BE2C (cell line): ENCODE results near the gene C1QB. TPM values are rescaled to one million over a fixed set of nuclear protein-coding genes. Genes with fewer than 3 reads are reported as not detected.

Experiments used
- DNase-seq: peaks from one replicate; pipeline ENCODE4 v3.0.0-alpha.2; 2020
- H3K27me3 ChIP-seq: fragments of 250-450 bp; sonication (Bioruptor Pico); 2 replicates; pipeline ENCODE4 v1.5.1; 2020; ENCODE audit warnings: mild to moderate bottlenecking
- H3K36me3 ChIP-seq: fragments of 250-450 bp; sonication (Bioruptor Pico); 2 replicates; pipeline ENCODE4 v1.5.1; 2020; ENCODE audit warnings: mild to moderate bottlenecking
- H3K4me1 ChIP-seq: fragments of 250-450 bp; sonication (Bioruptor Pico); 2 replicates; pipeline ENCODE4 v1.5.1; 2020
- H3K4me3 ChIP-seq: 2 replicates; pipeline ENCODE4 v1.5.1; 2011; ENCODE audit warnings: low read depth, low read length
- H3K9me3 ChIP-seq: fragments of 250-450 bp; sonication (Bioruptor Pico); 2 replicates; pipeline ENCODE4 v1.5.1; 2020
- CTCF ChIP-seq: IDR thresholded peaks from 2 replicates; pipeline ENCODE4 v1.5.1; 2012; ENCODE audit warnings: mild to moderate bottlenecking, low read depth, low read length
- polyA plus RNA-seq: library from polyadenylated mRNA; unstranded; fragments of >200 nt; gene quantifications from one replicate; pipeline ENCODE4 v1.2.1, GENCODE V29; 2012; ENCODE audit warnings: low read depth, missing spikeins; ENCODE audit not compliant: insufficient read length, insufficient read depth

C1QB gene
- polyA plus RNA-seq = not detected

DNA sequence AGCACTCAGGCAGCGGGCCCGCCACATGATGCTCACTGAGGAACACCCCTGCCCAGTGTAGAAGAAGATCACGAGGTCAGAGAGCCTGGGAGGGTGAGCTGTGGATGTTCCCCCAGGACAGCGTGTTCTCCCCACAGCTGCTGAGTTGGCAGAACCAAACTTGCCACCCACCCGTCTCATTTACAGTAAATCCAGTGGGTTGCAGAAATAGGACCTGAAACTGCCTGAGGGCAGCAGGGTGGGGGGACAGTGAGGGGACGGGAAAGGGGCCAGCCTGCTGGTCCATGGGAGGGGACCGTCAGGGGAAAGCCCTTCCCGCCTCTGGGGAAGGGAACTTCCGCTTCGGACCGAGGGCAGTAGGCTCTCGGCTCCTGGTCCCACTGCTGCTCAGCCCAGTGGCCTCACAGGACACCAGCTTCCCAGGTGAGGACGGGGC, at the start of gene C1QB:
C1QB (plus strand) TSS at position 356 of the 436 bp plus-strand sequence. CDS start 6,227 bp downstream, outside the sequence.
- Histone ChIP-seq H3K27me3 (no peaks in the 10 kb centered on the region), H3K4me1 (peaks cover 4% of the 10 kb centered on the region; the same call in 1 of the 2 replicates), H3K36me3 (no peaks in the 10 kb centered on the region), H3K9me3 (no peaks in the 10 kb centered on the region), H3K4me3 (no peak within 1 kb of the TSS)
- TF ChIP-seq CTCF = no peak
- no peak for DNase-seq

GRCh38 chr1:22606161-22606560, 46.9 kb upstream of the C1QB start:
- no peaks in the 10 kb centered on the region for H3K9me3 ChIP-seq
- no peak for TF ChIP-seq CTCF
- no peaks in the 10 kb centered on the region for H3K36me3 ChIP-seq
- no peaks in the 10 kb centered on the region for H3K27me3 ChIP-seq
- DNase-seq = no peak
- no peaks in the 10 kb centered on the region for H3K4me1 ChIP-seq
- H3K4me3 ChIP-seq = no peak overlapping the region

- no peaks in the 10 kb centered on the region for H3K36me3 ChIP-seq
- TF ChIP-seq CTCF = no peak
- H3K9me3 ChIP-seq = no peaks in the 10 kb centered on the region
- no peak overlapping the region for H3K4me3 ChIP-seq
- H3K4me1 ChIP-seq = no peaks in the 10 kb centered on the region
- H3K27me3 ChIP-seq = no peaks in the 10 kb centered on the region
- no peak for DNase-seq
These were observed 45.9 kb upstream of the C1QB start for GRCh38 chr1:22607154-22607553.

- Histone ChIP-seq H3K4me1 (no peaks in the 10 kb centered on the region), H3K36me3 (no peaks in the 10 kb centered on the region), H3K4me3 (no peak overlapping the region), H3K27me3 (no peaks in the 10 kb centered on the region), H3K9me3 (no peaks in the 10 kb centered on the region)
- no peak for TF ChIP-seq CTCF
- no peak for DNase-seq
These were observed 44.7 kb upstream of the C1QB start for GRCh38 chr1:22608361-22608760.

DNA sequence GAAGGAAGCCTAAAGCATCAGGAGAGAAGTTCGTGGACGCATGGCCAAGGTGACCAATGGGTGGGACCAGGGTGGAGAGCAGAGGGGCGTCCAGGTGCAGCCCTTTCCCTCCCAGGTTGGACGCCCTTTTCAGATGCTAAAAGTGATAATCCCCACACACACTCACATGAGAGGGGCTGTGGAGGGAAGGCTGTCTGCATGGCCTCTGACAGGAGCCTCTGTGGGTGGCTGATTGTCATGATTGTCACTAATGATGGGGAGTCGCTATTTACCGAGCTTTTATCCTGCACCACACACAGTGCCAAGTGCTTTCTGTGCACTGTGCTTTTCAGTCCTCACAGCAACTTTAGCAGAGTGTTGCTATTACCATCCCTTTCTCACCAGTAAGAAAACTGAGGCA, 43.7 kb upstream of the C1QB start:
- Histone ChIP-seq H3K36me3 (no peaks in the 10 kb centered on the region), H3K4me3 (no peak overlapping the region), H3K9me3 (no peaks in the 10 kb centered on the region), H3K27me3 (no peaks in the 10 kb centered on the region), H3K4me1 (no peaks in the 10 kb centered on the region)
- no peak for DNase-seq
- TF ChIP-seq CTCF = no peak

DNA sequence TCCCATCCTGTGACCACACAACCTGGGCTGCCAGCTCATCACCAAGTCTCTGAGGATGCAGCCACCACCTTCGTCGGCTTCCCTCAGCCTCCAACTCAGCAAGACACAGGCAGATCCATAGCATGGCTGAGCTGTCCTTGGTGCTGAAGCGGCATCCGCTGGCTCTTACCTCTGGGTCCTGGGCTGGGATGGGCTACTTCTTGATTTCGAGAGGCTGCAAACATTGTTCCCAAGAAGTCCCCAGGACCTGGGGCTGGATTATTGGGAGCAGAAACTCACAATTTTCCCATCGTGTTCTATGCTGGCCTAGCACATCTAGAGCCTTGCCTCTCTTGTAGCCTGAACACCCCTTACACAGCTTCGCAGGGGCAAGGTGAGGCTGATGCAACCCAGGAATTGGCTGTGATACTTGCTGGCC, 41.5 kb upstream of the C1QB start:
- no peaks in the 10 kb centered on the region for H3K36me3 ChIP-seq
- no peak overlapping the region for H3K4me3 ChIP-seq
- no peaks in the 10 kb centered on the region for H3K4me1 ChIP-seq
- TF ChIP-seq CTCF = no peak
- H3K27me3 ChIP-seq = no peaks in the 10 kb centered on the region
- H3K9me3 ChIP-seq = no peaks in the 10 kb centered on the region
- no peak for DNase-seq
